ENCODE results near the gene ZNF658.
"Not testable (repeated sequence)": the region's sequence is repeated elsewhere in the genome, so short reads cannot be mapped to it uniquely, and the experiment has no call there.

Gene ZNF658

GRCh38 chr9:66900490-66901131 lies at the start of gene ZNF658:
Gene ZNF658 (plus strand): TSS chr9:66900725. CDS start chr9:66903562, 2,837 bp downstream.
- peak; percentile 88 for DNase-seq (ENCODE audit: low read depth)

- not testable (repeated sequence) for DNase-seq (ENCODE audit: low read depth)
Measured at GRCh38 chr9:66861732-66862131, 38.8 kb upstream of the ZNF658 start.

- not testable (repeated sequence) for DNase-seq (ENCODE audit: low read depth)
Measured at GRCh38 chr9:66868660-66869059, 31.9 kb upstream of the ZNF658 start.

DNA sequence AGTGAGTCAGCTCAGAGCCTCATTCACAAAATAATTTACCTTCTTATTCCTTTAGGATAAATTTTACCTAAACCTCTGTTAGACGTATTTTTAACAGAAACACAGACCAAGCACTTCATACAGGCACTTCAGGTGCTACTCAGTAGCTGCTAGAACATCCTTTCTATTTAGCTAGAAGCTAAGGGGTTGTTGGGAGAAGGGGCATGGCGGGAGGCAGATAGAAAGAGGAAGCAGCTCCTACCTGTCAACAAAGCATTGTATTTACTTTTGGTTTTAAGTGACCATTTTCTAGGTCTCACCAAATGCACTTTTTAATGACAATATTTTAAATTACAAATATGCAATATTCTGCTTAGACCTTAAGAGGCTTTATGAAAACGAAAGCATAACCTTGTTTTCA lies 19.9 kb upstream of the ZNF658 start:
- not testable (repeated sequence) for DNase-seq (ENCODE audit: low read depth)

- not testable (repeated sequence) for DNase-seq (ENCODE audit: low read depth)
Measured at GRCh38 chr9:66881847-66882246, 18.7 kb upstream of the ZNF658 start.

GRCh38 chr9:66890334-66890733 lies 10.2 kb upstream of the ZNF658 start:
- not testable (repeated sequence) for DNase-seq (ENCODE audit: low read depth)

DNA sequence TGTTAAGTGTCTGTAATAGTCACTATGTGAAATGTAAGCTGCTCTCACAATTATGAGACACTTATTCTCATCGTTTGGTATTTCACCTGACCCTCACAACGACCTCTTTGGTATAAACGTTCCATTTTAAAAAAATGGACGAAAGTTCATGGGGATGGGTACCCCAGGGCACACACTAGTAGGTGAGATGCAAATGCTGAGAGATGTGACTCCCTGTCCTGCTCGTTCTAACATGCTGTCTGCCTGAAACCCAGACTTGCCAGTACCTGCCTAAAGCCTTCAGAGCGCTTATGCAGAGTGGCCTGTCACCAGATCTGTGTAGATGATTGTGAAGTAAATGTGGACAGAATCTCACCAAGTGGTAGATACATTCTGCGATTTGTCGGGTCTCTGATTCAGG lies 616 bp downstream of the ZNF658 start:
- not testable (repeated sequence) for DNase-seq (ENCODE audit: low read depth)

GRCh38 chr9:66909560-66909959 lies 9.0 kb downstream of the ZNF658 start:
- not testable (repeated sequence) for DNase-seq (ENCODE audit: low read depth)

GRCh38 chr9:66920072-66920471 lies 19.5 kb downstream of the ZNF658 start:
- DNase-seq (ENCODE audit: low read depth), result not testable (repeated sequence)

DNA sequence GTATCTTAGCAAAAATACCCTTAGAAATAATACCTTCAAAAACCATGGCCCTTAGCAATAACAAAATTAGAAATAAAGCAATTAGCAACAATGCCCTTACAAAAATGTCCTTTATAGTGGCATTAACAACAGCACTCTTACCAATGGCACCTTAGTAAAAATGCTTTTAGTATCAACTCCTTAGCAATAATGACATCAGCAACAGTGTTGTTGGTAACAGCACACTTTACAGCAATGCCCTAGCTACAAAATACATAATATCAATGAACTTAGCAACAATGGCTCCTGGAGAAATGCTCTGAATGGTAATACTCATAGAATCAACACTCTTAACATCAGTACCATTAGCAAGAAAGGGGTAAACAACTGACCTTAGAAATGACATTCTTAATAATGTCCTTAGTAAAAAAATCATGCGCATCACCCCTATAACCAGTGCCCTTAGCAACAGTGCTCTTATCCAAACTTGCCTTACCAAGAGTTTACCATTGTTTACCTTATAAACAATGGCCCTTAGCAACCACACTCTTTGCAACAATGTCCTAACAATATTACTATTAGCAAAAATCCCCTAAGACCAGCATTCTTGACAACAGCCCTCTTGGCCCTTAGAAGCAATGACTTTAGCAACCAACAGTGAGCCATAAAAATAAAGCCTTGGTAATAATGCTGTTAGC lies 35.8 kb downstream of the ZNF658 start:
- DNase-seq (ENCODE audit: low read depth), result not testable (repeated sequence)

DNA sequence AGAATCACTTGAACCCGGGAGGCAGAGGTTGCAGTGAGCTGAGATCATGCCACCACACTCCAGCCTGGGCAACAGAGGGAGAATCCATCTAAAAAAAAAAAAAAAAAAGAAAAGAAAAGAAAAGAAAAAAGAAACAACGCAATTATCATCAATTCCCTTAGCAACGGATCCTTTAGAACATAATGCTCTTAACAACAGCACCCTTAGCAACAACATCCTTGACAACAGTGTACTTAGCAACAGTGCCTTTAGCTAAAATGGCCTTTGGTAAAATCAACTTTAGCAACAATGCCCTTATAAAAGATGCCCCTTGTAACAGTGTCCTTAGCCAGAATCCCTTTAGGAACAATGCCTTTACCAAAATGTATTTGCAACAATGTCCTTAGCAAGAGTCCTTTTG lies 37.1 kb downstream of the ZNF658 start:
- DNase-seq (ENCODE audit: low read depth), result not testable (repeated sequence)

DNA sequence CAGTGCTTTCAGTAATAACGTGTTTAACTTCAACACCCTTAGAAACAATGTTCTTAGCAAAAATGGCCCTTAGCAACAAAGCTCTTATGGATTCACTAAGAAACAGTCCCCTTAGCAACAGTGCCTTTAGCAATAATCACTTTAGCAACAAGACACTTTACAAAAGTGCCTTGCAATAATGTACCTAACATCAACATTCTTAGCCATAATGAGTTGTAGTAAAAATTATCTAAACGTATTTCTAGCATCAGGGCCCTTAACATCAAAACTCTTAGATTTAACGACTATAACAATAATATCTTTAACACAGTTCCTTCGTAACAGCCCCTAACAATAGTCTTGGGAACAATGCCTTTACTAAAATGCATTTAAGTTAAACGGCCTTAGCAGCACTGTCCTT lies 37.8 kb downstream of the ZNF658 start:
- not testable (repeated sequence) for DNase-seq (ENCODE audit: low read depth)

DNA sequence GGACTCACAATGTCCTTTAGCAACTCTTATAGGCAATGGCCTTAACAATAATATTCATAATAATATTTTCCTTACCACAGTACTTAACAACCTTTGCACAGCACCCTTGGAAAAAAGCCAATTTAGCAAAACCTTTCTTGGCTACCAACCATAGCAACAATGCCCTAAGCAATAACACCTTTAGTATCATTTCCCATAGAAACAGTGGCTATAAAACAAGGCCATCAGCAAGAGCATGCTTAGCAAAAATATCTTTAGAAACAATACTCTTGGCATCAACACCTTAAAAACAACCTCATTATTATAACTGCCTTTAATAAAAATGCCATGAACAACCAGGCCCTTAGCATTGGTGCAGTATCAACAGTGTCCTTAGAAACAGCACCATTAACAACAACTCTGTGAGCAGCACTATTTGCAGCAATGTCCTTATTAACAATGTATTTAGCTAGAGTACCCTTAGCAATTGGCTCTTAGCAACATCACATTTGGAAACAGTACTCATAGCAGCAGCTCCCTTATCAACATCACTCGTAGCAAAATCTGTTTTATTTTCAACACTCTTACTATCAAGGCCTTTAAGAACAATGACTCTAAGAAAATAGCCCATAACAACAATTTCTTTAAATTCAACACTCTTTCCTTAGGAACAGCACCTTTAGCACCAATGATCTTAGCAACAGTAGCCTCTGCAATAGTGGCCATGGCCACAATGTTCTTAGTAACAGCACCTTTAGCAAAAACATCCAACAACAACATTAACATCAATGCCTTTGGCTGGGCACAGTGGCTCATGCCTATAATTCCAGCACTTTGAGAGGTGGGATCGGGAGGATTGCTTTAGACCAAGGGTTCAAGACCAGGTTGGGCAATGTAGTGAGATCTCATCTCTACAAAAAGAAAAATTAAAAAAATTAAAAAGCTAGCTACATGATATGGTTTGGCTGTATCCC lies 39.6 kb downstream of the ZNF658 start:
- DNase-seq (ENCODE audit: low read depth), result not testable (repeated sequence)

GRCh38 chr9:66942400-66943155 lies 42.1 kb downstream of the ZNF658 start:
- not testable (repeated sequence) for DNase-seq (ENCODE audit: low read depth)

DNA sequence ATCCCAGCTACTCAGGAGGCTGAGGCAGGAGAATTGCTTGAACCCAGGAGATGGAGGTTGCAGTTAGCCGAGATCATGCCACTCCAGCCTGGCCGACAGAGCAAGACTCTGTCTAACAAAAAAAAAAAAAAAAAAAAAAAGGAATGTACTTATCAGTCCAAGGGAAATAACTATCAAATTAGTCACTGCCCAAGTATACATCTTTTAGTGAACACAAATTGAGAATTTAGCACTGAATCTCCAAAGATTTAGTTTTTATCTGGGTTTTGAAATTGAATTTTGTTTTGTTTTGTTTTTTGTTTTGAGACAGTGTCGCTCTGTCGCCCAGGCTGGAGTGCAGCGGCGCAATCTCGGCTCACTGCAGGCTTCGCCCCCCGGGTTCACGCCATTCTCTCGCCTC lies 52.1 kb downstream of the ZNF658 start:
- not testable (repeated sequence) for DNase-seq (ENCODE audit: low read depth)
